DMS153 (cell line): ENCODE measurements around the gene E4F1.
A peak's percentile ranks its signal among the peaks of the same experiment; 100 is the strongest.

Source experiments
- DNase-seq: peaks from one replicate; lab custom pipeline; 2025; lab: John Stamatoyannopoulos, UW

The E4F1 gene, protein sequence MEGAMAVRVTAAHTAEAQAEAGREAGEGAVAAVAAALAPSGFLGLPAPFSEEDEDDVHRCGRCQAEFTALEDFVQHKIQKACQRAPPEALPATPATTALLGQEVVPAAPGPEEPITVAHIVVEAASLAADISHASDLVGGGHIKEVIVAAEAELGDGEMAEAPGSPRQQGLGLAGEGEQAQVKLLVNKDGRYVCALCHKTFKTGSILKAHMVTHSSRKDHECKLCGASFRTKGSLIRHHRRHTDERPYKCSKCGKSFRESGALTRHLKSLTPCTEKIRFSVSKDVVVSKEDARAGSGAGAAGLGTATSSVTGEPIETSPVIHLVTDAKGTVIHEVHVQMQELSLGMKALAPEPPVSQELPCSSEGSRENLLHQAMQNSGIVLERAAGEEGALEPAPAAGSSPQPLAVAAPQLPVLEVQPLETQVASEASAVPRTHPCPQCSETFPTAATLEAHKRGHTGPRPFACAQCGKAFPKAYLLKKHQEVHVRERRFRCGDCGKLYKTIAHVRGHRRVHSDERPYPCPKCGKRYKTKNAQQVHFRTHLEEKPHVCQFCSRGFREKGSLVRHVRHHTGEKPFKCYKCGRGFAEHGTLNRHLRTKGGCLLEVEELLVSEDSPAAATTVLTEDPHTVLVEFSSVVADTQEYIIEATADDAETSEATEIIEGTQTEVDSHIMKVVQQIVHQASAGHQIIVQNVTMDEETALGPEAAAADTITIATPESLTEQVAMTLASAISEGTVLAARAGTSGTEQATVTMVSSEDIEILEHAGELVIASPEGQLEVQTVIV

GRCh38 chr16:2223221-2223941 is at the start of gene E4F1:
Gene E4F1 (plus strand): TSS chr16:2223591. CDS start chr16:2223614, 23 bp downstream.
- DNase-seq, result peak; percentile 99

DNA sequence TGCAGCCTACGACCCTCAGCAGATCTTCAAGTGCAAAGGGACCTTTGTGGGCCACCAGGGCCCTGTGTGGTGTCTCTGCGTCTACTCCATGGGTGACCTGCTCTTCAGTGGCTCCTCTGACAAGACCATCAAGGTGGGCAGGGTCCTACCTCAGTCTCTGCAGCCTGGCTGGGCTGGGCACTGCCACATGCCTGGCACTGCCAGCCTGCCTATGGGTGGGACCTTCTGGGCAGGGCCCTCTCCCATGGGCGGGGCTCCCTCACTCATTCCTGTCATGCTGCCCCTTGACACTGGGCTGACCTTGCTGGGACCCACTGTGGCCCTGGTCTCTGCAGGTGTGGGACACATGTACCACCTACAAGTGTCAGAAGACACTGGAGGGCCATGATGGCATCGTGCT is 49.5 kb upstream of the E4F1 start:
- no peak for DNase-seq

DNA sequence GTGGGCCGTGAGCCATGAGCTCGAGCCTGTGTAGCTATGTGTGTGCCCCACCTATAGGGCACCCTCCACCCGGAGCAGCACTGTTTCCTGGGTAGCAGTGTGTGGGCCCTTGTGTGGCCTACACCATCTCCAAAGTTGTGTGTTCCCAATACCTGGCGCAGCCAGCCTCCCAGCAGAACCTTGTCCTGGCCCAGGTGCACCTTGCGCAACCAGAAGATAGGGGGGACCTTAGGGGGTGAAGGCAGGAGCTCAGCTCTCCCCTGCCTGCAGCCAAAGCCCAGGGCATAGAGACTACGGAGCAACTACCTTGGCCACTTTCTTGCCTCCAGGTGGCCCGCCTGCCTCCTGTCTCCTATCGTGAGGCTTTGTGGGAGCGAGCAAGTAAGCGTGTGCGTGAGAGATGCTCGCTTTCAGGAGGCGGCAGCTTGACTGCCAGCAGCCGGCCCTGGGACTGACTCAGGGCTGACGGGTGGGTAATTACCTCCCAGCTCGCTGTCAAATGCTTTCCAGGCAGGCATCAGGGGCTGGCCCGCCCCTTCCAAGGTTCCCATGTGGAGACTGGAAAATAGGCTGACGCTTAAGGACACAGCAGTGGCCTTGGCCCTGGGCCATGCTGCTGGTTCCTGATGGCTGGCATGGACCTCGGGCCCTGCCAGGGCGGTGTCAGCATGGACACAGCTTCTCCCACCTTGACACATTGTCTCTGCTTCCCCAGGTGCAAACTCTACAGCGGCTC is 48.8 kb upstream of the E4F1 start:
- no peak for DNase-seq

GRCh38 chr16:2175454-2175853 is 47.9 kb upstream of the E4F1 start:
- no peak for DNase-seq

DNA sequence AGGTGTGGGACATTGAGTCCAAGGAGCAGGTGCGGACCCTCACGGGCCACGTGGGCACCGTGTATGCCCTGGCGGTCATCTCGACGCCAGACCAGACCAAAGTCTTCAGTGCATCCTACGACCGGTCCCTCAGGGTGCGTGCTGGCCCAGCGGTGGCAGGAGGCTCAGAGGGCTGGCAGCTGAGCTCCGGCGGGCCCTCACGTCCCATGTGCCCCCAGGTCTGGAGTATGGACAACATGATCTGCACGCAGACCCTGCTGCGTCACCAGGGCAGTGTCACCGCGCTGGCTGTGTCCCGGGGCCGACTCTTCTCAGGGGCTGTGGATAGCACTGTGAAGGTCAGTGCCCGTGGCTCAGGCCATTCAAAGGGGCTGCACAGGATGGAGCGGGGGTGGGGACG is 47.3 kb upstream of the E4F1 start:
- no peak for DNase-seq

GRCh38 chr16:2177101-2177500 is 46.3 kb upstream of the E4F1 start:
- no peak for DNase-seq

GRCh38 chr16:2177561-2177960 is 45.8 kb upstream of the E4F1 start:
- no peak for DNase-seq

GRCh38 chr16:2178321-2179106 is 44.9 kb upstream of the E4F1 start:
- DNase-seq, result no peak

DNA sequence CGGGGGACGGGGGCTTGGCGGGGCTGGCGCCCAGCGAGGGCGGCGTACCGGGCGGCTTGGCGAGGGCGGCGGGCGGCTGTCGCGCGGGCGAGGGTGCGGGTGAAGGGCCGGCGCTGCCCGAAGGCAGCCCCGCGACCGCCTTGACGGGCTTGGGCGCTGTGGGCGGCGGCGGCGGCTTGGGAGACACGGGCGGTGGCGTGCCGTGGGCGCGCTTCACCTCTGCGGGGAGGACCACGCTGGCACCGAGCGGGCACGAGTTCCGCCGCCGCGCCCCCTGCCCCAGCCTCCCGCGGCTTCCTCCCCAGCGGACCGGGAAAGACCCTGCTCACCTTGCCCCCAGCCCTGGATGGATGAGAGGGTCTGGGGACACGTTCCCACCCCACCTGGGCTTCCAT is 44.3 kb upstream of the E4F1 start:
- no peak for DNase-seq

DNA sequence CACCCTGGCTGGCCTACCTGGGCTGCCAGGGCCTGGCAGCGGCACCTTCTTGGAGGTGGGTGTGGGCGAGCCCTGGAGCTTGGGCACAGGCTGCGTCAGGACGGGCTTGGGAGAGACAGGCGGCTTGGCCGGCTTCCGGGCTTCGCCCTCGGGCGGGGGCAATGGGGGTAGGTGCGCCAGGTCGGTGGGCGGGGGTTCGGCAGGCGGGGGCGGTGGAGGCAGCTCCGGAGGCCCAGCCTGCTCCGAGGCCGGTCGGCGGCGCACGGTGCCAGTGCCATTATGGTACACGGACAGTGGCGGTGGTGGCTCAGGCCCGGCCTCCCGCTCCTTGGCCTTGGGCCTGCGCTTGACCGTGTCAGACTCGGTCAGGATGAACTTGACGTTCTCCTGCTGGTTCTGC is 43.8 kb upstream of the E4F1 start:
- DNase-seq, result no peak

DNA sequence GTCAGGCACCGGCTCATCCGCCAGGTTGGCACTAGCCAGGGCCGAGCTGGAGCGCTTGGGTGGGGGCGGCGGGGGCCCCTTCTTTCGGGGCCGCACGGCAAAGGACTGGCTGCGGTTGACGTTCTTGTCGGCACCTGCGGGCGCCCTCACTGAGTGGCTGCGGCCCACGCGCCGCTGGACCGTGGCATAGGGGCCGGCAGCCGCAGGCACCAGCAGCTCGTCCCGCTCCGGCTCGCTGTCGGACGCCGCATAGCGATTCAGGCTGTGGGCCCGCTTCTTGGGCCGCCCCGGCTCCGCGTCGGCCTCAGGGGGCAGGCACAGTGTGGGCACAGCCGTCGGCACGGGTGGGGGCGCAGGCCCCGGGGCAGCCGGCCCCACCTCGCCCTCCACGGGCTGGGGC is 42.9 kb upstream of the E4F1 start:
- no peak for DNase-seq

- no peak for DNase-seq
Observed at GRCh38 chr16:2180962-2181923, 42.1 kb upstream of the E4F1 start.

DNA sequence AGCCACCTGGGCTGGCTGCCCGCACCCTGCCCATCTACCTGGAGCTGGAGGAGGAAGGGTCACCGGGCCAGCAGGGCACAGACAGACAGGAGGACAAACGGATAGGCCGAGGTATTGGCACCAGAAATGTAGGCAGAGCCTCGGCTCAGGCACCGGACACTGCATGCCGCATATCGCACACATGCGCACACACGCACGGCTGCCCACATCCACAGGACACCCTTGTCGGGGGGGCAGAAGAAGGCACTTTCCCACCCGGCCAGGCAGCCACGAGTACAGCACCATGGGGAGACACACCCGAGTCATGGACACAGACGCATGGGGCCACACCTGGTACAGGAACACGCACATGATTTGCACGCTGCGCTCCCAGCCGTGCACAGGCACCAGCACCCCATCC is 41.4 kb upstream of the E4F1 start:
- no peak for DNase-seq

DNA sequence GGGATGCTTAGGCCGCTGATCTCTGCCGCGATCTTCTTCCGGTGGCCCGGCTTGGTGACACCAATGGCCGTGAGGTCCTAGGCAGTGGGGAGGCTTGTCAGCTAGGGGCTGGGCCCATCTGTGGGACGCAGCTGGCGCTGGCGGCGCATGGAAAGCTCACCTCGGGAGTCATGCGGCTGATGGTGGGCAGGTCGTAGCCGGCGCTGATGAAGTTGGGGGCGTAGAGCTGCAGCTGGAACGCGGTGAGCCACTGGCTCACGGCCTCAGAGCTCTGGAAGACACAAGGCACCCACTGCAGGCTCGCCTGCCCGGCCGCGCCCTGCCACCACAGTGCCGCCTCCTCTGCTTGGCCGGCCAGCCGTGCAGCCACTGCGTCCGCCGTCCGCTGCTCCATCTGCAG is 39.7 kb upstream of the E4F1 start:
- DNase-seq, result no peak

- DNase-seq, result no peak
Observed at GRCh38 chr16:2184346-2184745, 39.0 kb upstream of the E4F1 start.

DNA sequence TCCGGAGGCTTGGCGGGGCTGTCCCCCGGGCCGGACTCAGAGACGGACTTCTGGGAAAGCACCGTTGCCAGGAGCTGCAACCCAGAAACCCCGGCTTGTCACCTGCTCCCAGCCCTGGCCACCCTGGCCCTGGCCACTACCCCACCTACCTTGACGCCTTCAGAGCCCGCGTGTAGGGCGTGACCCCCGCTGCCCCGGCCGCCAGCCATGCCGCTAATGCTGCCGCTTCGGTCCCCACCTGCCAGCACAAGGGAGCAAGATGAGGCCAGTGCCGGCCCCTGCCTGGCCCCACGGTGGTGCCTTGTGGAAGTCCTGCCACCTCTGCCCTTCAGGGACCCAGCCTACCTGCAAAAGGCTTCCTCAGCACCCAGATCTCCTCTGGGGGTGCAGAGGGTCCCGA is 38.4 kb upstream of the E4F1 start:
- no peak for DNase-seq

GRCh38 chr16:2186064-2186463 is 37.3 kb upstream of the E4F1 start:
- DNase-seq, result no peak

GRCh38 chr16:2186505-2186904 is 36.9 kb upstream of the E4F1 start:
- DNase-seq, result no peak

DNA sequence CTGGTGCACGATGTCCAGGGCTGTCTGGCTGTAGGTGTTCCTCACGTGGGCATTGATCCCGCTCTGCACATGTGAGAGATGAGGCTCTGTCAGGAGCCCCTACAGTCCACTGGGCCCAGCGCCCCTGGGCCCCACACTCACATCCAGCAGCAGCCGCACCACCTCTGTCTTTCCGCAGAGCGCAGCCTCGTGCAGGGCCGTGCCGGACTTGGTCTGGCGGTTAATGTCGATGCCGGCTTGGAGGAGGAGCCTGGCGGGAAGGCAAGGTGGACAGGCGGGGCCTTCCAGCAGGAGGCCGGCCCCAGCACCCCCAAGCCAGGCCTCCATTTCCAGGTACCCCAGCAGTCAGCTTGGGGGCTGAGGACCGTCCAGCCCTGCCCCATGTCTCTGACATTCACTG is 36.2 kb upstream of the E4F1 start:
- no peak for DNase-seq

- DNase-seq, result no peak
Observed at GRCh38 chr16:2188395-2188794, 35.0 kb upstream of the E4F1 start.
